A673 (cell line): ENCODE data around the gene LCK. TPM values are rescaled to one million over a fixed set of nuclear protein-coding genes. Genes with fewer than 3 reads are reported as not detected.

Source experiments
- Bru-seq: library from RNA; stranded (reverse); fragments of 400-500 nt; gene quantifications from one replicate; lab custom pipeline; 2021; lab: Mats Ljungman, UMichigan
- BruChase-seq, 2 experiments: library from RNA; stranded (reverse); fragments of 400-500 nt; gene quantifications; one replicate each; lab custom pipeline; 2021; lab: Mats Ljungman, UMichigan
- BruUV-seq: library from RNA; stranded (reverse); fragments of 400-500 nt; replicated peaks from 2 replicates; lab custom pipeline; 2021; lab: Mats Ljungman, UMichigan
- CTCF ChIA-PET: fragments of 300-600 bp; sonication (Branson Sonifier 250); formaldehyde crosslinking; loops from one replicate; lab custom pipeline; 2022; ENCODE audit warnings: antibody characterized with exemption; lab: Charles Lee
- POLR2A ChIA-PET: fragments of 300-600 bp; sonication (Branson Sonifier 250); formaldehyde crosslinking; loops from one replicate; lab custom pipeline; 2022; ENCODE audit warnings: antibody characterized with exemption; ENCODE audit not compliant: low non-redundant PET; lab: Charles Lee
- DNase-seq: peaks from one replicate; pipeline ENCODE4 v3.0.0-alpha.2; 2015; ENCODE audit warnings: low spot score
- H3K27ac ChIP-seq: fragments of 200-600 bp; sonication (generic); 2 replicates; pipeline ENCODE4 v1.5.1; 2016; ENCODE audit warnings: mixed run types, low read depth, mild to moderate bottlenecking, mixed read lengths, antibody characterized with exemption, low read length; ENCODE audit not compliant: poor library complexity, severe bottlenecking
- H3K27me3 ChIP-seq: fragments of 200-600 bp; sonication (generic); replicated peaks from 2 replicates; pipeline ENCODE4 v1.6.1; 2017; ENCODE audit warnings: mixed run types, low read depth, mild to moderate bottlenecking, mixed read lengths, antibody characterized with exemption, low read length; ENCODE audit not compliant: insufficient read depth, poor library complexity
- H3K36me3 ChIP-seq: fragments of 200-600 bp; sonication (generic); 2 replicates; pipeline ENCODE4 v1.6.1; 2016; ENCODE audit warnings: mixed run types, mild to moderate bottlenecking, mixed read lengths, antibody characterized with exemption, low read length; ENCODE audit not compliant: insufficient read depth, poor library complexity, severe bottlenecking
- H3K4me1 ChIP-seq: fragments of 200-600 bp; sonication (generic); 2 replicates; pipeline ENCODE4 v1.6.1; 2017; ENCODE audit warnings: mixed run types, mild to moderate bottlenecking, mixed read lengths, antibody characterized with exemption, low read length; ENCODE audit not compliant: insufficient read depth, poor library complexity, severe bottlenecking
- H3K4me3 ChIP-seq: fragments of 200-600 bp; sonication (generic); 2 replicates; pipeline ENCODE4 v1.5.1; 2016; ENCODE audit warnings: low read depth, mixed run types, mild to moderate bottlenecking, mixed read lengths, low read length; ENCODE audit not compliant: poor library complexity, severe bottlenecking
- H3K9me3 ChIP-seq: fragments of 200-600 bp; sonication (generic); 2 replicates; pipeline ENCODE4 v1.6.1; 2016; ENCODE audit warnings: mixed run types, low read depth, mild to moderate bottlenecking, mixed read lengths, antibody characterized with exemption, low read length; ENCODE audit not compliant: poor library complexity, severe bottlenecking
- EZH2 ChIP-seq: fragments of 200-600 bp; sonication (generic); IDR thresholded peaks from 2 replicates; pipeline ENCODE4 v1.6.1; 2017; ENCODE audit warnings: borderline replicate concordance, low read depth, mild to moderate bottlenecking, mixed read lengths, antibody characterized with exemption, low read length; ENCODE audit not compliant: poor library complexity, severe bottlenecking
- intact Hi-C: fragments of 100-400 bp; cut with micrococcal nuclease; formaldehyde crosslinking; loops from one replicate; pipeline ENCODE4 v1.10.0; 2022; ENCODE audit not compliant: unreplicated experiment
- long read RNA-seq: library from polyadenylated mRNA; stranded (forward); transcript quantifications from one replicate; pipeline ENCODE4 v2.0.0, GENCODE V29; 2022
- total RNA-seq: library from RNA; stranded (reverse); gene quantifications from 2 replicates; pipeline ENCODE4 v1.2.3, GENCODE V29; 2021
- TF ChIP-seq, protein P1 (sequence below): fragments of 300-800, 200-600 bp; sonication (generic); conservative IDR thresholded peaks from 2 replicates; pipeline ENCODE4 v1.5.1; 2017; ENCODE audit warnings: low read depth, mild to moderate bottlenecking, antibody characterized with exemption, low read length, moderate library complexity, mixed read lengths

The LCK gene
- total RNA-seq (not detected in 2 replicates), Bru-seq, nascent RNA (not detected), BruChase-seq, experiment 1, labeled RNA remaining after a 2-hour chase (not detected), BruChase-seq, experiment 2, labeled RNA remaining after a 6-hour chase (percentile 2 among the genes with signal in this experiment)
- long read RNA-seq, result 0 reads

DNA sequence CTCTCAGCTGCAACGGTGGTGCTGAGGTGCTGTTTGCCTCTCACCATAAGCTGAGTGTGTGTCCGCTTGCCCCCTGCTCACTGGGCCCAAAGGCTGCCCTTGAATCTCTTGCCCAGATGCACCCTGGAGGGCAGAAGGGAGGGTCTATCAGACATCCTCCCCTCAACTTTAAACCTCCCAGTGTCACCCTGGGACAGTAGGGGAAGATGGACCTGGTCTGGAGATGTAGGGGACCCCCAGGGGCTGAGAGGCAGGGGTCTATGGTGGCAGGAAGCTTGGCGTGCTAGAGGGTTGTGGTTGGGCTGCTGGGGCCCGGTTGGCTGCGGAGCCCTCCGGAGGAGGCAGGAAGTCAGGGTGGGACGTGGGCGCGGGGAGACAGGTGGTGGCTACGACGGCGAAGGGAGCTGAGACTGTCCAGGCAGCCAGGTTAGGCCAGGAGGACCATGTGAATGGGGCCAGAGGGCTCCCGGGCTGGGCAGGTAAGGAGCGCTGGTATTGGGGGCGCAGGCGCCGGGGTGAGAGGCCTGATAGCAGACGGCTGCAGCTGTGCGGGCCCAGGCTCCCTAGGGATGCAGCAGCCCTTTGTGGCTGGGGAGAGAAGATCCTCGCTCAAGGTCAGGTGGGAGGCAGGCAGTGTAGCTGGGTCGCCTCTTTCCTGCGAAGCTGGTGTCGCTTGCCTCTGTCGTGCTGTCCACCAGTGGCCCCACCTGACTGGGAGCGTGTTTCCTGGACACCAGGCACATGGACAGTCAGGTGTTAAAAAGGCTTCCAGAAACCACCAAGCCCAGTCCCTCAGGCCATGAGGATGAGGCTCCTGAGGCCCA is at the start of gene LCK:
Gene LCK, plus strand, starts transcription at position 373 of the 824 bp plus-strand sequence. CDS start 23,065 bp downstream, outside the sequence.
- Histone ChIP-seq H3K27me3 (no peaks in the 10 kb centered on the region), H3K4me3 (no peak within 1 kb of the TSS), H3K9me3 (no peaks in the 10 kb centered on the region), H3K36me3 (no peaks in the 10 kb centered on the region), H3K27ac (no peak within 1 kb of the TSS), H3K4me1 (peaks cover 4% of the 10 kb centered on the region)
- ChIA-PET CTCF (no interaction called here), POLR2A (no interaction called here)
- intact Hi-C loops, result no loop called here
- TF ChIP-seq EZH2, result no peak
- TF ChIP-seq, protein P1, sequence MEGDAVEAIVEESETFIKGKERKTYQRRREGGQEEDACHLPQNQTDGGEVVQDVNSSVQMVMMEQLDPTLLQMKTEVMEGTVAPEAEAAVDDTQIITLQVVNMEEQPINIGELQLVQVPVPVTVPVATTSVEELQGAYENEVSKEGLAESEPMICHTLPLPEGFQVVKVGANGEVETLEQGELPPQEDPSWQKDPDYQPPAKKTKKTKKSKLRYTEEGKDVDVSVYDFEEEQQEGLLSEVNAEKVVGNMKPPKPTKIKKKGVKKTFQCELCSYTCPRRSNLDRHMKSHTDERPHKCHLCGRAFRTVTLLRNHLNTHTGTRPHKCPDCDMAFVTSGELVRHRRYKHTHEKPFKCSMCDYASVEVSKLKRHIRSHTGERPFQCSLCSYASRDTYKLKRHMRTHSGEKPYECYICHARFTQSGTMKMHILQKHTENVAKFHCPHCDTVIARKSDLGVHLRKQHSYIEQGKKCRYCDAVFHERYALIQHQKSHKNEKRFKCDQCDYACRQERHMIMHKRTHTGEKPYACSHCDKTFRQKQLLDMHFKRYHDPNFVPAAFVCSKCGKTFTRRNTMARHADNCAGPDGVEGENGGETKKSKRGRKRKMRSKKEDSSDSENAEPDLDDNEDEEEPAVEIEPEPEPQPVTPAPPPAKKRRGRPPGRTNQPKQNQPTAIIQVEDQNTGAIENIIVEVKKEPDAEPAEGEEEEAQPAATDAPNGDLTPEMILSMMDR, result no peak
- DNase-seq, result no peak
- BruUV-seq, result no TSS peak

DNA sequence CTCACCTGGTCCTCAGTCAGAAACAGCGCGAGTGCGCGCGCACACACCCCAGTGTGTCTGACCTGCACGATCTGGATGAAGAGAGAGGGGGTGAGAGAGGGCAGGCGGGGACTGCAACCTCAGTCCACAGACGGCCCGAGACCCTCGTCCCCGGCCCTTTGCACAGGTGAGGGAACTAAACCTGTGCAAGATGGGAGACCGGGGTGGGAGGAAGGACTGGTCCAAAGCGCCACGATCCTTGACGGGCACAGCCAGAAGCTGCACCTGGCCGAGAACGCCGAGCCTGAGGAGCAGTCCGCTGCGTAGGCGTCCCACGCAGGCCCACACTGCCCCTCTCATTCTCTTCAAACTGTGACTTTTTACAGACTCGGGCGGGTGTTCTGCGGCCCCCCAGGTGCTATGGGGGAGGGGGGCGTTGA is 46.1 kb upstream of the LCK start:
- Histone ChIP-seq H3K9me3 (no peaks in the 10 kb centered on the region), H3K36me3 (peaks cover 7% of the 10 kb centered on the region), H3K27ac (peak overlapping the region; percentile 87), H3K4me1 (peaks cover 11% of the 10 kb centered on the region), H3K27me3 (no peaks in the 10 kb centered on the region), H3K4me3 (peak overlapping the region; percentile 80)
- TF ChIP-seq EZH2, result no peak
- TF ChIP-seq, protein P1, result no peak
- no TSS peak for BruUV-seq
- no peak for DNase-seq
- ChIA-PET POLR2A (interaction anchor here (0.5 kb wide), 1 partner anchor 990 kb away, joined by 3 read pairs; no protein-coding TSS in a partner anchor), CTCF (no interaction called here)
- intact Hi-C loops, result no loop called here

DNA sequence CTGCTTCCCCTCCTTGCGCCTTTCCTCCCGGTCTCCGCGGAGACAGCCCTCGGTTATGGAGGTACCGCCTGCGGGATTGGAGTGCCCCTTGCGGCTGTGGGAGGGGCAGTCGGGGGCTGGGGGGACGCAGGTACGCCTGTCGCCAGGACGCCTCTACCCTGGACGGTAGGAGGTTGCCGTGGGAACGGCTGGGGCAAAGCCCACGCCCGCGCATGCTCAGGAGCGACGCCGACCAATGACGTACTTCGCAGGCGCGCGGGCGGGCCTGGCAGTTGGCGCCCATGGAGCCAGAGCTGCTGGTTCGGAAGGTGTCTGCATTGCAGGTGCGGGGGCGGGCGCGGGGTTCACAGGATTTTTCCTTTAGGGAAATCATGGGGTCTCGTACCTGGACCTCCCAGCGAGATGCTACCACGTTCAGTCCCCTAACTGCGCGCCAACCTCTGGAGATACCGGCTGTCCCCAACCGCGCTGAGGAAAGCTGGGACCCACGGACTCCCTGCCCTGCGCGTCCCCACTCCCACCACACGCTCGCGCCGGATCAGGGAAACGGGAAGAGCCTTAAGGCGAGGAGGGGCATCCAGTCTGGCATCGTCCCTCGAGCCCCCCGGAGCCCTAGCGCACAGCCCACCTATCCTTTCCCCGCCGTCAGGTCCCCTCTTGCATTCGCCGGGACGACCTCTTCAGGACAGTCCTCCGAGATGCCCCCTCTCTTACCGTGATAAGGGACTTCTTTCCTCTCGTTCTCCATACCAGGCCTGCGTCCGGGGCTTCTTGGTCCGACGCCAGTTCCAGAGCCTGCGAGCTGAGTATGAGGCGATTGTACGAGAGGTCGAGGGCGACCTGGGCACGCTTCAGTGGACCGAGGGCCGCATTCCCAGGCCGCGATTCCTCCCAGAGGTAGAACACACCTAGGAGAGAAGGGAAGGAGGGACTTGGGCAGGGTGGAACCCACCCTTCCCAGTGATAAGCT is 45.4 kb upstream of the LCK start, which contains the start of gene IQCC:
Gene IQCC, plus strand, starts transcription at position 271 of the 970 bp plus-strand sequence. Its CDS starts 11 bp downstream, at position 282.
- peak; percentile 92 for DNase-seq
- ChIA-PET CTCF (interaction anchor here (0.5 kb wide), 1 partner anchor 315 kb away, joined by 4 read pairs; no protein-coding TSS in a partner anchor), POLR2A (no interaction called here)
- TF ChIP-seq, protein P1, result no peak
- no peak for TF ChIP-seq EZH2
- intact Hi-C loops, result no loop called here
- no peaks in the 10 kb centered on the region for H3K9me3 ChIP-seq
- peaks cover 7% of the 10 kb centered on the region for H3K36me3 ChIP-seq
- H3K27ac ChIP-seq, result peak within 1 kb of the TSS; percentile 87
- H3K27me3 ChIP-seq, result no peaks in the 10 kb centered on the region
- H3K4me1 ChIP-seq, result peaks cover 7% of the 10 kb centered on the region
- TSS peak; percentile 78 for BruUV-seq
- peak within 1 kb of the TSS; percentile 80 for H3K4me3 ChIP-seq
